Measurements from ENCODE around the gene STX18.
"Not testable (repeated sequence)": the region's sequence is repeated elsewhere in the genome, so short reads cannot be mapped to it uniquely, and the experiment has no call there.

Gene STX18

GRCh38 chr4:4541661-4542570 is at the start of gene STX18:
STX18 (minus strand) TSS chr4:4542048; CDS start chr4:4541964, 84 bp downstream.
- peak; percentile 72 to 85 (median 77) for DNase-seq

- DNase-seq = no peak
These were observed 49.2 kb upstream of the STX18 start for GRCh38 chr4:4591071-4591470.

DNA sequence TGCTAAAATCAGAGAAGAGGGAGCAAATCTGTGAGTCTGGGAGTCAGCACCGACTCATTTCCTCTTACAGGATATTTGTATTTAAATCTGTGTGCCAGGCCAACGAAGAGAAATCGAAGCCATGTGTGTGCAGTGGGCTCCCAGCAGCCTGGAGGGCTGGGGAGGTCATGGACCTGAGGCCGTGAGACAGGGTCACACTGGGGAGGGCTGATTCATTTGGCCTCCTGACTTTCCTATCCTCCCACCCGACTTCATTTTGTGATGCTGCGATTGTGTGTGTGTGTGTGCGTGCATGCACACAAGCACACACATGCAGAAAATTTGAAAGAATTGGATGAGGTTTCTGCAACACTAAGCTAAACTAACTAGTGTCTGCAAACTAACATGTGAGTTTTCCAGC is 48.7 kb upstream of the STX18 start:
- no peak for DNase-seq

- DNase-seq = no peak
These were observed 43.3 kb upstream of the STX18 start for GRCh38 chr4:4585012-4585670.

DNA sequence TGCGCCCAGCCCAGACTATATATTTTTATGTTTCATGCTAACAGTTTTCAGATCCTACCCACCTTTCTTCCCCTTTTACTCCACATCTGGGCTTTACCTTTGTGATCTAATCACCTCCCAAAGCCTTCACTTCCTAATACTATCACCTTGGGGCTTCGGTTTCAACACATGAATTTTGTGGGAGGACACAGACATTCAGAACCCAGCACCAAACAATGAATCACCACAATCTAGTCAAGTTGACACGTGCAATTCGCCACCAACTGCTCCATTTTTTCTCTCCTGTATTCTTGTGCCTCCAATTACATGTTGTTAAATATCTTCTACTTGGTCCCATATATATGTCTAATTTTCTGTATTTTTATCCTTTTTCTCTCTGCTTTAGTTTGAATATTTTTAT is 41.8 kb upstream of the STX18 start:
- no peak for DNase-seq

DNA sequence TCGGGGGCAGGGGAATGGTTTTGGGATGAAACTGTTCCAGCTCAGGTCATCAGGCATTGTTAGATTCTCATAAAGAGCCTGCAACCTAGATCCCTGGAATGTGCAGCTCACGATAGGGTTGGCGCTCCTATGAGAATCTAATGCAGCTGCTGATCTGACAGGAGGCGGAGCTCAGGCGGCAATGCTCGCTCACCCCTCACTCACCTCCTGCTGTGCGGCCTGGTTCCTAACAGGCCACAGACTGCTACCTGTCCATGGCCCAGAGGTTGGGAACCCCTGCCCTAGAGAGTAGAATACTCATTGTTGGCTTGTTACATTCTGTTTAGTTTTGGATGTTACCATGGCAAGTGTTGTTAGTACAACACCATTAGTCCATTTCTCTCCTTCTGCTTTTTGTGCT is 40.8 kb upstream of the STX18 start:
- no peak for DNase-seq

- no peak for DNase-seq
These were observed 38.6 kb upstream of the STX18 start for GRCh38 chr4:4580494-4580893.

- DNase-seq = no peak
These were observed 37.1 kb upstream of the STX18 start for GRCh38 chr4:4578981-4579380.

DNA sequence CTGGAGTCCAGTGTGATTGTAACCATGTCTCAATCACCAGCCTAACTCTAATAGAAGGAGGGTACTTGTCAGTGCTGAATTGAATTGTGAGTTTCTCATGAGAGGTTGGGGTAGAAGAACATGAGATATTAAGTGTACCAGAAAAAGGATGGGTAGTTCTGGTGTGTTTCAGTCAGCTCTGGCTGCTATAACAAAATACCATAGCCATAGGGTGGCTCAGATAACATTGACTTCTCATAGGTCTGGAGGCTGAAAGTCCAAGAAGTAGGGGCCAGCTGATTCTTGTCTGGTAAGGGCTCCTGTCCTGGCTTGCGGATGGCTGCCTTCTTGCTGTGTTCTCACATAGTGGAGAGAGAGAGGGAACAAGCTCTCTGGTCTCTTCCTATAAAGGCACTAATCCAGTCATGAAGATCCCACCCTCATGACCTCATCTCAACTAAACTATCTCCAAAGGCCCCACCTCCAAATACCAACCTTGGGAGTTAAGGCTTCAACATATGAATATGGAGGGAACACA is 35.6 kb upstream of the STX18 start:
- no peak for DNase-seq

- peak in 3 of 4 experiments; percentile 11 to 52 (median 12) for DNase-seq
These were observed 33.7 kb upstream of the STX18 start for GRCh38 chr4:4575284-4576211.

DNA sequence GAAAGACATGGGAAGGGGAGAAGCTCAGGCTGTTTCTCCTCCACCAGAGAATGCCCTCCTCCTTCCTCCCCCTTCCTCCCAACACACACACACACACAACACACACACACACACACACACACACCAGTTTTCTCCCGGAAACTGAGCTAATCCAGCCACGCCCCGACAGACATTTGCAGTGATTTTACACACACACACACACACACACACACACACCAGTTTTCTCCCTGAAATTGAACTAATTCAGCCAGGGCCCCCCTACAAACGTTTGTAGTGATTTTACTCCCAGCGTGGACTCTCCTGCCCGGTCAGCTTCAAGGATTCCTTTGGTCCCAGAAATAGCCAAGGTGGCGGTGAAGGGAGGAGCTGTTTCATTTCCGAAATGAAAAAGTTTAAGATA is 32.9 kb upstream of the STX18 start:
- peak in 1 of 4 experiments; percentile 6 for DNase-seq

DNA sequence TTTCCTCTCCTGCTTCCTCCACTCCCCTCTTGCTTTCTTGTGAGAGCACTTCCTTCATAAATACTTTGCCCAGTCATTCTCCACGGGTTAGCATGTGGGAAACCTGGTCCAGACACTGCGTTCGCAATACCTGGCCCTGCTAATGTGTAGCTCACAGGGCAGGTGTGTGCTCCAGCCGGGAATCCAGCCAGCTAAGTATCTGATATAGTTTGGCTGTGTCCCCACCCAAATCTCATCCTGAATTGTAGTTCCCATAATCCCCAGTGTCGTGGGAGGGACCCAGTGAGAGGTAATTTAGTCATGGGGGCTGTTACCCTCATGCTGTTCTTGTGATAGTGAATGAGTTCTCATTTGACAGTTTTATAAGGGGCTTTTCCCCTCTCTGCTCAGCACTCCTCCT is 32.2 kb upstream of the STX18 start:
- no peak for DNase-seq

DNA sequence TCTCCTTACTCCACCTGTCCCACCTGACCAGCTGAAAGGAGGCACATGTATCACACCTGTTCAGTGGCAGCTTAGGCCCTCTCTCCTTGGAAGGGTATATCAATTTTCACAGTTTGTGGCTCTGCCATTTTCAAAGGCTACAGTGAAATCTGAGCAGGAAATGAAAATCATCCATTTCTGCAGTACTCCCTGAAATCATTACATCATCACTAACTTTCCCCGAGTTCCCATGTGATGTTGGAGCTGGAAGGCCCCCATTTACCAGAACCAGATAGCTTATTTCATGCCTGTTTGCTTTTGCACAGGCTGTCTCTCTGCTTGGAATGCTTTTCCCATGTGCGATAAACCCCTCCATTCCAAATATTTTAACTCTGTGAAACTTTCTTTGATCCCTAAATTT is 31.0 kb upstream of the STX18 start:
- DNase-seq = no peak

- DNase-seq = not testable (repeated sequence)
These were observed 28.0 kb upstream of the STX18 start for GRCh38 chr4:4569861-4570260.

DNA sequence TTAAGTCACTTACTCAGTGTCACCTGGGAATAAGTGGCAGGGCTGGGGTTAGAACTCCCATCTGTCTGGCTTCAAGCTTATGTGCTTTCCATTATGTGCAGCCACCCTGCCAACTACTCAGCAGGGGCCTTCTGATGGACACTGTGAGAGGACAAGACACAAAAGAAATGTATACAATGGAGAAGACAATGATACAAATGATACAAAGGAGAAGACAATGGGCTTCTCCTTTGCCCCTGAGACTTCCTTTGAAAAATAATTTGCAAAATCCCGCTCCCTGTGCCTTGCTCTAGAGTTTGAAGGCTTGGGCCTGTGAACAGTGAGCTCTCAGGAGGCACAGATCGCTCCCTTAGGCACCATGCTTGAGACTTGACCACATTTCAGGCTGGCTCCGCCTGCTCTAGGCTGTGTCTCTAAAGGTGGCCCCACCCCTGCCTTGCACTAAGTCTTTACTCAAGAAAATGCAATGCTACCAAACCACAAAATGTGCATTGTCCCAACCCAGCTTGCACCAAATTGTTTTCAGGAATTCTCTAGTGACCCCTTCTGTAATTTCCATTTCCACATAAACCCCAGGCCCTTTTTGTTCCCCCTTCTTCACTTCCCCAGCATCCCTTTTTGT is 27.1 kb upstream of the STX18 start:
- DNase-seq = no peak

- not testable (repeated sequence) for DNase-seq
These were observed 24.5 kb upstream of the STX18 start for GRCh38 chr4:4566359-4566758.

DNA sequence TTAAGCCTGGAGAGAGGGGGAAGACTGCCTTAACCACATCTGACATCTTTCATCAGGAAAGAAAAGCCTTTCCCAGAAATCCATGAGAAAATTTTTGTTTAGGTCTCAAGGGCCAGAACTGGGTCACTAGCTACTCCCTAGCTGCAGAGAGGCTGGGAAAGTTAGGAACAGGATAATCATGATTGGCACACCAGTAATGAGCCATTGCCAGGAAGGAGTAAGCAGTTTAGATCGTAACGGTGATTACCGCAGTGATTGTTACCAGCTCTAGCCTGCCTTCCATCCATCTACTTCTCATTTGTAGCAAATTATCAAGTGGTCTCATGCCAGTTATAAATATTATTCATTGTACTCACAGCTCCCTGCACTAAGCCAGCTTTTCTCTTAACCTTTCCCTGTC is 22.7 kb upstream of the STX18 start:
- DNase-seq = no peak

GRCh38 chr4:4560642-4561041 is 18.8 kb upstream of the STX18 start:
- DNase-seq = no peak

- no peak for DNase-seq
These were observed 18.3 kb upstream of the STX18 start for GRCh38 chr4:4560136-4560535.

- no peak for DNase-seq
These were observed 17.7 kb upstream of the STX18 start for GRCh38 chr4:4559596-4559995.

DNA sequence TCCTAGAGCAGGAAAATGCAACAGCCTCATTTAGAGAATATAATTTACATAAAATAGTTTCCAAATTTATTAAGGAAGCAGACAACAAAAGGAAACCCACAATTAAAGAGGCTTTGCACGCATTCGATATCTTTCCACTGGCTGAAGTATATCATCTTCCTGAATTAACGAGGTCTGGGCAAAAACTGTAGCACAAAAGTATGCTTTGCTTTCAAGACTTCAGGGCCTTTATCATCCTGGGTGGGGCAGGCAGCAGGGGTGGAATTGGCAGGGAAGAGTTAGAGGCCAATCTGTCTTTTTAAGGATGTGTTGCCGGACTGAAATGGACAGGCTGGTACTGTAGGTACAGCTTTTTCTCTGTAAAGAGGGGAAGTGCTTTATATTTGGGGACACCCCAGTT is 17.0 kb upstream of the STX18 start:
- no peak for DNase-seq

GRCh38 chr4:4555916-4556315 is 14.1 kb upstream of the STX18 start:
- no peak for DNase-seq
